ENCODE results near the gene CDHR2.

Gene CDHR2

DNA sequence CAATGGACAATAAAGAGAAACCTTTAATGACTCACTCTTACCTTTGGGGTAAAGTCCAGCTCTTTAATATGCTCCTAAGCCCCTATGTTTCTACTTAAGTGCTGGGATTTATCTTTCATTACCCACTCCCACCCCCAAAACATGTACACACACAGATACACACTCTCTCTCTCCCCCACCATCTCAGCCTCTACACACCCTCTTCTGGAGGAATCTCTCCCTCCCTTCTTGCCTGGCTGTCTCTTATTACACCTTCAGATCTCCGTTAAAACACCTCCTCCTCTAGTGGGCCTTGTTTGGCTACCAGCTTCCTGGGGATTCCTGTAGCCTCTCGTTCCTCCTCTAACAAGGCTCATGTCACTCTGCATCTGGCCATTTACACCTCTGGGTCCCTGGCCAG is 53.9 kb downstream of the CDHR2 start (continued):
- TF ChIP-seq, protein P1, sequence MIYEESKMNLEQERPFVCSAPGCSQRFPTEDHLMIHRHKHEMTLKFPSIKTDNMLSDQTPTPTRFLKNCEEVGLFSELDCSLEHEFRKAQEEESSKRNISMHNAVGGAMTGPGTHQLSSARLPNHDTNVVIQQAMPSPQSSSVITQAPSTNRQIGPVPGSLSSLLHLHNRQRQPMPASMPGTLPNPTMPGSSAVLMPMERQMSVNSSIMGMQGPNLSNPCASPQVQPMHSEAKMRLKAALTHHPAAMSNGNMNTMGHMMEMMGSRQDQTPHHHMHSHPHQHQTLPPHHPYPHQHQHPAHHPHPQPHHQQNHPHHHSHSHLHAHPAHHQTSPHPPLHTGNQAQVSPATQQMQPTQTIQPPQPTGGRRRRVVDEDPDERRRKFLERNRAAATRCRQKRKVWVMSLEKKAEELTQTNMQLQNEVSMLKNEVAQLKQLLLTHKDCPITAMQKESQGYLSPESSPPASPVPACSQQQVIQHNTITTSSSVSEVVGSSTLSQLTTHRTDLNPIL (CRISPR knock-in tag; IDR thresholded peaks at IDR 0.05; ENCODE audit: low read depth): no peak

DNA sequence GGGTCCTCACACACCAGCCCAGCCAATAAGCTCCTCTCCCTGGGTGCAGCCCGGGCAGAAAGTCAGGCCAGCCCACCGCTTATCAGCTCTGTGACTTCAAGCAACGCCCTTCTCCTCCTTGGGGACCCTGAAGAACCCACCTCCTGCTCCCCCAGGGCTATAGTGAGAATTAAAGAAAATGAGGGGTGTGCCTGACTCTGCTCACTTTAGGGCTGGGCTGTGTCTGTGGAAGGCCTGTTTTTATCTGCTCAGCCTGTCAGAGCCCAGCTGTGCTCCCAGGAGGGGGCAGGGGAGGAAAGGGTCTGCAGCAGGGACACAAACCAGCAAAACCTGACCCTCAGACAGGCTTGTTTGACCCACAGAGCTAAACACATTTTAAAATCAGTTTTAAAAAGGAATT is 56.9 kb downstream of the CDHR2 start:
- no peak for TF ChIP-seq BACH2 (CRISPR knock-in tag; IDR thresholded peaks at IDR 0.05; ENCODE audit: borderline replicate concordance)
- no peak for TF ChIP-seq ZNF565 (CRISPR knock-in tag; conservative IDR thresholded peaks at IDR 0.05; ENCODE audit: low read depth)
- TF ChIP-seq CSDC2 (CRISPR knock-in tag; IDR thresholded peaks at IDR 0.05): no peak
- TF ChIP-seq GLIS3 (CRISPR knock-in tag; IDR thresholded peaks at IDR 0.05): no peak
- no peak for TF ChIP-seq ZNF8 (CRISPR knock-in tag; IDR thresholded peaks at IDR 0.05)
- TF ChIP-seq, protein P2, sequence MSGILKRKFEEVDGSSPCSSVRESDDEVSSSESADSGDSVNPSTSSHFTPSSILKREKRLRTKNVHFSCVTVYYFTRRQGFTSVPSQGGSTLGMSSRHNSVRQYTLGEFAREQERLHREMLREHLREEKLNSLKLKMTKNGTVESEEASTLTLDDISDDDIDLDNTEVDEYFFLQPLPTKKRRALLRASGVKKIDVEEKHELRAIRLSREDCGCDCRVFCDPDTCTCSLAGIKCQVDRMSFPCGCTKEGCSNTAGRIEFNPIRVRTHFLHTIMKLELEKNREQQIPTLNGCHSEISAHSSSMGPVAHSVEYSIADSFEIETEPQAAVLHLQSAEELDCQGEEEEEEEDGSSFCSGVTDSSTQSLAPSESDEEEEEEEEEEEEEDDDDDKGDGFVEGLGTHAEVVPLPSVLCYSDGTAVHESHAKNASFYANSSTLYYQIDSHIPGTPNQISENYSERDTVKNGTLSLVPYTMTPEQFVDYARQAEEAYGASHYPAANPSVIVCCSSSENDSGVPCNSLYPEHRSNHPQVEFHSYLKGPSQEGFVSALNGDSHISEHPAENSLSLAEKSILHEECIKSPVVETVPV (CRISPR knock-in tag; IDR thresholded peaks at IDR 0.05): no peak
- no peak for TF ChIP-seq PPARA (CRISPR knock-in tag; IDR thresholded peaks at IDR 0.05; ENCODE audit: borderline replicate concordance)
- ATAC-seq: no peak

DNA sequence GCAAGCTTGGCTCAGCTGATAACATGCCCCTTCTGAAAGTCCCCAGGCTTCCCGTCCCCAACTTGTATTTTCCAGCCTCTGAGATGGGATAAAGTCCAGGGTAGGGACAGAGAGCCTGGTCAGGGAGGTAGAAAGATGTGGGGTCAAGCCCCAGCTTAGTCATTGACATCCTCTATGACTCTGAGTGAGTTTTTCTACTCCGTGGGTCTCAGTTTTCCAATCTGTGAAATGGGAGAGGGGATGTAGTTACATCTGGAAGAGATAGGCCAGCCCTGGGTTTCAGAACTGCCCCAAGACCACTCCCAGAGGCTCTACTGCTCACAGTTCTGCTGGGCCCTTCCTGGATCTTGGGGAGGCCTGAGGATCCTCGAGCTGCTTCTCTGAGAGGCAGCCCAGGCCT is 57.7 kb downstream of the CDHR2 start:
- TF ChIP-seq, protein P3, sequence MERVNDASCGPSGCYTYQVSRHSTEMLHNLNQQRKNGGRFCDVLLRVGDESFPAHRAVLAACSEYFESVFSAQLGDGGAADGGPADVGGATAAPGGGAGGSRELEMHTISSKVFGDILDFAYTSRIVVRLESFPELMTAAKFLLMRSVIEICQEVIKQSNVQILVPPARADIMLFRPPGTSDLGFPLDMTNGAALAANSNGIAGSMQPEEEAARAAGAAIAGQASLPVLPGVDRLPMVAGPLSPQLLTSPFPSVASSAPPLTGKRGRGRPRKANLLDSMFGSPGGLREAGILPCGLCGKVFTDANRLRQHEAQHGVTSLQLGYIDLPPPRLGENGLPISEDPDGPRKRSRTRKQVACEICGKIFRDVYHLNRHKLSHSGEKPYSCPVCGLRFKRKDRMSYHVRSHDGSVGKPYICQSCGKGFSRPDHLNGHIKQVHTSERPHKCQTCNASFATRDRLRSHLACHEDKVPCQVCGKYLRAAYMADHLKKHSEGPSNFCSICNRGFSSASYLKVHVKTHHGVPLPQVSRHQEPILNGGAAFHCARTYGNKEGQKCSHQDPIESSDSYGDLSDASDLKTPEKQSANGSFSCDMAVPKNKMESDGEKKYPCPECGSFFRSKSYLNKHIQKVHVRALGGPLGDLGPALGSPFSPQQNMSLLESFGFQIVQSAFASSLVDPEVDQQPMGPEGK (CRISPR knock-in tag; IDR thresholded peaks at IDR 0.05; ENCODE audit: borderline replicate concordance): no peak
- TF ChIP-seq CSDC2 (CRISPR knock-in tag; IDR thresholded peaks at IDR 0.05) (no peak), OSR1 (CRISPR knock-in tag; IDR thresholded peaks at IDR 0.05) (no peak), PPARA (CRISPR knock-in tag; IDR thresholded peaks at IDR 0.05; ENCODE audit: borderline replicate concordance) (no peak), ZNF70 (CRISPR knock-in tag; IDR thresholded peaks at IDR 0.05) (no peak), ZFP3 (CRISPR knock-in tag; IDR thresholded peaks at IDR 0.05) (no peak), ZFP30 (CRISPR knock-in tag; IDR thresholded peaks at IDR 0.05) (no peak), ISL1 (CRISPR knock-in tag; IDR thresholded peaks at IDR 0.05) (no peak), SNAI2 (CRISPR knock-in tag; IDR thresholded peaks at IDR 0.05) (no peak), GLIS3 (CRISPR knock-in tag; IDR thresholded peaks at IDR 0.05) (no peak), ZNF565 (CRISPR knock-in tag; conservative IDR thresholded peaks at IDR 0.05; ENCODE audit: low read depth) (no peak), ZC3H10 (CRISPR knock-in tag; IDR thresholded peaks at IDR 0.05) (no peak)
- TF ChIP-seq, protein P2 (CRISPR knock-in tag; IDR thresholded peaks at IDR 0.05): no peak
- TF ChIP-seq, protein P4, sequence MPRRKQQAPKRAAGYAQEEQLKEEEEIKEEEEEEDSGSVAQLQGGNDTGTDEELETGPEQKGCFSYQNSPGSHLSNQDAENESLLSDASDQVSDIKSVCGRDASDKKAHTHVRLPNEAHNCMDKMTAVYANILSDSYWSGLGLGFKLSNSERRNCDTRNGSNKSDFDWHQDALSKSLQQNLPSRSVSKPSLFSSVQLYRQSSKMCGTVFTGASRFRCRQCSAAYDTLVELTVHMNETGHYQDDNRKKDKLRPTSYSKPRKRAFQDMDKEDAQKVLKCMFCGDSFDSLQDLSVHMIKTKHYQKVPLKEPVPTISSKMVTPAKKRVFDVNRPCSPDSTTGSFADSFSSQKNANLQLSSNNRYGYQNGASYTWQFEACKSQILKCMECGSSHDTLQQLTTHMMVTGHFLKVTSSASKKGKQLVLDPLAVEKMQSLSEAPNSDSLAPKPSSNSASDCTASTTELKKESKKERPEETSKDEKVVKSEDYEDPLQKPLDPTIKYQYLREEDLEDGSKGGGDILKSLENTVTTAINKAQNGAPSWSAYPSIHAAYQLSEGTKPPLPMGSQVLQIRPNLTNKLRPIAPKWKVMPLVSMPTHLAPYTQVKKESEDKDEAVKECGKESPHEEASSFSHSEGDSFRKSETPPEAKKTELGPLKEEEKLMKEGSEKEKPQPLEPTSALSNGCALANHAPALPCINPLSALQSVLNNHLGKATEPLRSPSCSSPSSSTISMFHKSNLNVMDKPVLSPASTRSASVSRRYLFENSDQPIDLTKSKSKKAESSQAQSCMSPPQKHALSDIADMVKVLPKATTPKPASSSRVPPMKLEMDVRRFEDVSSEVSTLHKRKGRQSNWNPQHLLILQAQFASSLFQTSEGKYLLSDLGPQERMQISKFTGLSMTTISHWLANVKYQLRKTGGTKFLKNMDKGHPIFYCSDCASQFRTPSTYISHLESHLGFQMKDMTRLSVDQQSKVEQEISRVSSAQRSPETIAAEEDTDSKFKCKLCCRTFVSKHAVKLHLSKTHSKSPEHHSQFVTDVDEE (CRISPR knock-in tag; IDR thresholded peaks at IDR 0.05): no peak
- no peak for ATAC-seq

DNA sequence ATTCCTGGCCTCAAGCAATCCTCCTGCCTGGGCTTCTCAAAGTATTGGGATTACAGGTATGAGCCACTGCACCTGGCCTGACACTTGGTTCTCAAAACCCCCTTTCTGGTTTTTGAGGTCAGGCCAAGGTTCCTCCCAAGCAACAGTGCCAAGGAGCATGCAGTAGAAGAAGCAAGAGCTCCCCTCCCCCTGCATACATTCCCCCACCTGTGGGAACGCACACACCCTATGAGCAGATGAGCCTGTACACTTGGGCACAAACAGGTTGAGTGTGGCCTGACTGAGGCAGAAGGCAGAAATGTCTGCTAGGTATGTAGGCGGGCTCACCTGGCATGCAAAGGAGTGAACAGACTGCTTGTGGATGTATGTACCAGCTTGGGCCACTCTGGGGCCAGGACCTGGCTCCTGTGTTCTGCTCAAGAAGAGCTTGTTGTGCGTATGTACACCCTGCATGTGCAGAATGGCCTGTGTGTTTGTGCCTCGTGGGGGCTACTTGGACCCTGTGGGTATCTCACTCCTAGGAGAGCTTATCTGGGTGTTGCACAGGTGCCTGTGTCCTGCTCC is 59.1 kb downstream of the CDHR2 start:
- ATAC-seq: no peak
- TF ChIP-seq ZC3H10 (CRISPR knock-in tag; IDR thresholded peaks at IDR 0.05) (no peak), TOX (CRISPR knock-in tag; IDR thresholded peaks at IDR 0.05; ENCODE audit: borderline replicate concordance) (no peak), OSR1 (CRISPR knock-in tag; IDR thresholded peaks at IDR 0.05) (no peak), GLIS3 (CRISPR knock-in tag; IDR thresholded peaks at IDR 0.05) (no peak), ARNTL (CRISPR knock-in tag; IDR thresholded peaks at IDR 0.05; ENCODE audit: borderline replicate concordance, low read depth) (no peak), PPARA (CRISPR knock-in tag; IDR thresholded peaks at IDR 0.05; ENCODE audit: borderline replicate concordance) (no peak), ZNF565 (CRISPR knock-in tag; conservative IDR thresholded peaks at IDR 0.05; ENCODE audit: low read depth) (no peak), RARB (CRISPR knock-in tag; IDR thresholded peaks at IDR 0.05) (no peak), ISL1 (CRISPR knock-in tag; IDR thresholded peaks at IDR 0.05) (no peak), ZFP3 (CRISPR knock-in tag; IDR thresholded peaks at IDR 0.05) (no peak), BACH2 (CRISPR knock-in tag; IDR thresholded peaks at IDR 0.05; ENCODE audit: borderline replicate concordance) (no peak), SNAI2 (CRISPR knock-in tag; IDR thresholded peaks at IDR 0.05) (no peak)
- TF ChIP-seq, protein P2 (CRISPR knock-in tag; IDR thresholded peaks at IDR 0.05): no peak
- TF ChIP-seq, protein P1 (CRISPR knock-in tag; IDR thresholded peaks at IDR 0.05; ENCODE audit: low read depth): no peak
- TF ChIP-seq, protein P3 (CRISPR knock-in tag; IDR thresholded peaks at IDR 0.05; ENCODE audit: borderline replicate concordance): no peak
